HCT116 (cell line): Measurements from ENCODE around the gene AOPEP. TPM values are rescaled to one million over a fixed set of nuclear protein-coding genes. Genes with fewer than 3 reads are reported as not detected.

Source experiments
- ATAC-seq: fragments of 200-7000 bp; cut with Tn5 transposase; 2 replicates; pipeline ENCODE4 v1.9.1; 2020; ENCODE audit warnings: mild to moderate bottlenecking, moderate library complexity
- BruUV-seq: library from RNA; stranded (reverse); fragments of 400-500 nt; replicated peaks from 2 replicates; lab custom pipeline; 2021; lab: Mats Ljungman, UMichigan
- CTCF ChIA-PET: fragments of 300-600 bp; sonication (Branson Sonifier 250); formaldehyde crosslinking; loops from one replicate; lab custom pipeline; 2021; ENCODE audit warnings: antibody characterized with exemption; lab: Charles Lee
- POLR2A ChIA-PET: fragments of 300-600, 350-600 bp; sonication (Branson Sonifier 250); formaldehyde crosslinking; loops from one replicate; lab custom pipeline; 2021; ENCODE audit warnings: antibody characterized with exemption; lab: Charles Lee
- RAD21 ChIA-PET, 2 experiments: fragments of 300-600 bp; sonication (Branson Sonifier 250); formaldehyde crosslinking; loops; one replicate each; lab custom pipeline; 2023; ENCODE audit warnings: low total read pairs in 2 of 2; ENCODE audit not compliant: uncharacterized antibody in 2 of 2, unreplicated experiment in 2 of 2, low non-redundant PET in 1 of 2; lab: Charles Lee
- DNase-seq: peaks from one replicate; pipeline ENCODE4 v3.0.0-alpha.2; 2010; ENCODE audit warnings: low read depth, low spot score
- H2AFZ ChIP-seq: fragments of 200-600 bp; shearing (Covaris generic), sonication (generic); 2 replicates; pipeline ENCODE4 v1.6.1; 2017; ENCODE audit warnings: low read depth, mixed run types, mixed read lengths, antibody characterized with exemption, low read length; ENCODE audit not compliant: poor library complexity, severe bottlenecking
- H3K27ac ChIP-seq: 2 replicates; pipeline ENCODE4 v1.5.1; 2012; ENCODE audit warnings: low read depth, low read length
- H3K27me3 ChIP-seq: fragments of 200-600 bp; sonication (generic); 2 replicates; pipeline ENCODE4 v1.6.1; 2016; ENCODE audit warnings: mixed run types, low read length, mixed read lengths; ENCODE audit not compliant: insufficient read depth
- H3K36me3 ChIP-seq, 2 experiments: fragments of 200-500 bp in 1 of 2; fragments of 200-600 bp in 1 of 2; sonication (Bioruptor generic) in 1 of 2; sonication (generic) in 1 of 2; 2 replicates each; pipeline versions ENCODE4 v1.5.1 to v1.6.1; 2014 to 2016; ENCODE audit warnings: low read length in 2 of 2, inconsistent platforms in 1 of 2, mixed read lengths in 1 of 2, mixed run types in 1 of 2; ENCODE audit not compliant: insufficient read depth in 2 of 2, control insufficient read depth in 1 of 2
- H3K4me1 ChIP-seq, 2 experiments: fragments of 200-600 bp in 1 of 2; sonication (generic) in 1 of 2; 2 replicates each; pipeline versions ENCODE4 v1.5.1 to v1.6.1; 2012 to 2017; ENCODE audit warnings: low read length in 2 of 2, inconsistent platforms in 1 of 2, mild to moderate bottlenecking in 1 of 2, mixed read lengths in 1 of 2, mixed run types in 1 of 2, moderate library complexity in 1 of 2; ENCODE audit not compliant: insufficient read depth in 2 of 2, control insufficient read depth in 1 of 2
- H3K4me2 ChIP-seq: fragments of 200-600 bp; sonication (generic); 2 replicates; pipeline ENCODE4 v1.6.1; 2017; ENCODE audit warnings: mixed run types, low read length, mixed read lengths
- H3K4me3 ChIP-seq, 2 experiments: fragments of 200-600 bp in 1 of 2; sonication (generic) in 1 of 2; replicated peaks in 1 of 2; 2 replicates each; pipeline ENCODE4 v1.5.1; 2011 to 2016; ENCODE audit warnings: low read length in 2 of 2, control low read depth in 1 of 2, low read depth in 1 of 2, mild to moderate bottlenecking in 1 of 2, mixed read lengths in 1 of 2, mixed run types in 1 of 2
- H3K79me2 ChIP-seq: fragments of 200-600 bp; sonication (generic); 2 replicates; pipeline ENCODE4 v1.6.1; 2017; ENCODE audit warnings: mild to moderate bottlenecking, mixed run types, low read length, moderate library complexity, mixed read lengths; ENCODE audit not compliant: insufficient read depth
- H3K9ac ChIP-seq: fragments of 200-600 bp; sonication (generic); 2 replicates; pipeline ENCODE4 v1.6.1; 2016; ENCODE audit warnings: low read length, mixed read lengths
- H3K9me2 ChIP-seq: fragments of 200-600 bp; sonication (generic), shearing (Covaris generic); 2 replicates; pipeline ENCODE4 v1.6.1; 2017; ENCODE audit warnings: mixed run types, mild to moderate bottlenecking, moderate library complexity; ENCODE audit not compliant: insufficient read depth
- H3K9me3 ChIP-seq, 2 experiments: fragments of 200-500 bp in 1 of 2; fragments of 200-600 bp in 1 of 2; sonication (Bioruptor generic) in 1 of 2; sonication (generic) in 1 of 2; 2 replicates each; pipeline ENCODE4 v1.6.1; 2014 to 2017; ENCODE audit warnings: low read length in 2 of 2, mixed read lengths in 2 of 2, inconsistent platforms in 1 of 2, low read depth in 1 of 2, mild to moderate bottlenecking in 1 of 2, mixed run types in 1 of 2, moderate library complexity in 1 of 2; ENCODE audit not compliant: control insufficient read depth in 1 of 2, insufficient read depth in 1 of 2
- H4K20me1 ChIP-seq: fragments of 200-600 bp; sonication (generic), shearing (Covaris generic); 2 replicates; pipeline ENCODE4 v1.6.1; 2017; ENCODE audit warnings: mixed run types, mild to moderate bottlenecking, moderate library complexity; ENCODE audit not compliant: insufficient read depth
- CBX3 ChIP-seq: IDR thresholded peaks from 2 replicates; pipeline ENCODE4 v1.6.1; 2012; ENCODE audit warnings: low read depth
- CEBPB ChIP-seq: IDR thresholded peaks from 2 replicates; pipeline ENCODE4 v1.6.1; 2012; ENCODE audit warnings: low read depth
- CTCF ChIP-seq, 3 experiments: fragments of 200-600 bp in 1 of 3; sonication (generic) in 1 of 3; IDR thresholded peaks in 2 of 3; conservative IDR thresholded peaks in 1 of 3; 2 replicates each; pipeline ENCODE4 v1.5.1; 2012 to 2017; ENCODE audit warnings: low read depth in 2 of 3, low read length in 2 of 3, antibody characterized with exemption in 1 of 3, borderline replicate concordance in 1 of 3, control low read depth in 1 of 3, mild to moderate bottlenecking in 1 of 3, mixed read lengths in 1 of 3, mixed run types in 1 of 3, moderate library complexity in 1 of 3; ENCODE audit not compliant: insufficient read depth in 1 of 3
- EGR1 ChIP-seq: IDR thresholded peaks from 2 replicates; pipeline ENCODE4 v1.6.1; 2012; ENCODE audit warnings: low read depth
- ELF1 ChIP-seq: IDR thresholded peaks from 2 replicates; pipeline ENCODE4 v1.6.1; 2012; ENCODE audit warnings: low read depth, borderline replicate concordance
- EZH2 ChIP-seq: fragments of 200-600 bp; sonication (generic); IDR thresholded peaks from 2 replicates; pipeline ENCODE4 v1.6.1; 2017; ENCODE audit warnings: antibody characterized with exemption, mixed run types
- FOSL1 ChIP-seq: IDR thresholded peaks from 2 replicates; pipeline ENCODE4 v1.6.1; 2012; ENCODE audit warnings: low read depth
- MAX ChIP-seq: IDR thresholded peaks from 2 replicates; pipeline ENCODE4 v1.6.1; 2012
- POLR2A ChIP-seq: IDR thresholded peaks from 2 replicates; pipeline ENCODE4 v1.7.0; 2011; ENCODE audit warnings: borderline replicate concordance; ENCODE audit not compliant: insufficient read depth, insufficient read length; ENCODE audit errors: extremely low read depth
- POLR2AphosphoS5 ChIP-seq: IDR thresholded peaks from 2 replicates; pipeline ENCODE4 v1.6.1; 2011; ENCODE audit warnings: mild to moderate bottlenecking, low read depth, low read length, moderate library complexity
- SIN3A ChIP-seq: IDR thresholded peaks from 2 replicates; pipeline ENCODE4 v1.6.1; 2012; ENCODE audit warnings: low read depth
- SP1 ChIP-seq: IDR thresholded peaks from 2 replicates; pipeline ENCODE4 v1.6.1; 2012; ENCODE audit warnings: low read depth
- SRF ChIP-seq: IDR thresholded peaks from 2 replicates; pipeline ENCODE4 v1.6.1; 2012; ENCODE audit warnings: low read depth
- TCF7L2 ChIP-seq: IDR thresholded peaks from 2 replicates; pipeline ENCODE4 v1.7.0; 2011; ENCODE audit warnings: borderline replicate concordance, inconsistent platforms; ENCODE audit not compliant: insufficient read depth, insufficient read length; ENCODE audit errors: extremely low read depth
- YY1 ChIP-seq: IDR thresholded peaks from 2 replicates; pipeline ENCODE4 v1.6.1; 2011; ENCODE audit warnings: low read length, low read depth, moderate library complexity, mild to moderate bottlenecking; ENCODE audit not compliant: insufficient replicate concordance; ENCODE audit errors: extremely low read depth
- ZBTB33 ChIP-seq: IDR thresholded peaks from 2 replicates; pipeline ENCODE4 v1.6.1; 2011; ENCODE audit warnings: mild to moderate bottlenecking, low read length, moderate library complexity; ENCODE audit not compliant: insufficient replicate concordance; ENCODE audit errors: extremely low read depth
- ZFX ChIP-seq: fragments of 450-650 bp; IDR thresholded peaks from 2 replicates; pipeline ENCODE4 v1.6.1; 2017
- ZNF274 ChIP-seq: fragments of 200-500 bp; sonication (Bioruptor generic); IDR thresholded peaks from 2 replicates; pipeline ENCODE4 v1.6.1; 2014; ENCODE audit warnings: mild to moderate bottlenecking, low read depth, low read length, inconsistent platforms
- intact Hi-C: fragments of 100-400 bp; cut with micrococcal nuclease; formaldehyde crosslinking; loops from 2 replicates; pipeline ENCODE4 v1.10.0; 2022
- total RNA-seq: library from RNA; stranded (reverse); gene quantifications from one replicate; pipeline ENCODE4 v1.2.1, GENCODE V29; 2021; ENCODE audit not compliant: unreplicated experiment

Gene AOPEP
- total RNA-seq, 1 experiment from 2014 or later = 15.1 TPM

GRCh38 chr9:94717761-94718160 is 8.7 kb upstream of the AOPEP start:
- H3K79me2 ChIP-seq = no peaks in the 10 kb centered on the region
- ChIA-PET POLR2A (no interaction called here), CTCF (no interaction called here), RAD21 (no interaction called here)
- no peak overlapping the region for H3K27ac ChIP-seq
- no peaks in the 10 kb centered on the region for H4K20me1 ChIP-seq
- no peaks in the 10 kb centered on the region; a peak in 1 of 4 replicates for H3K9me3 ChIP-seq
- ATAC-seq (no peak), DNase-seq (no peak)
- no peak overlapping the region for H3K9ac ChIP-seq
- peaks cover 0 to 5% of the 10 kb centered on the region in 2 experiments; a peak in 2 of 4 replicates for H3K4me1 ChIP-seq
- no peak overlapping the region for H3K4me2 ChIP-seq
- BruUV-seq = no TSS peak
- no peaks in the 10 kb centered on the region for H3K36me3 ChIP-seq
- TF ChIP-seq CBX3 (no peak), CTCF (IDR thresholded peaks at IDR 0.05 in 2 of 3, conservative IDR thresholded peaks at IDR 0.05 in 1 of 3; ENCODE audit: borderline replicate concordance in 1 of 3, insufficient read depth in 1 of 3, low read depth in 2 of 3, low read length in 2 of 3) (no peak), MAX (no peak), SP1 (no peak), FOSL1 (no peak), ZBTB33 (no peak), EGR1 (no peak), SIN3A (no peak), ELF1 (no peak), ZFX (no peak), ZNF274 (no peak), YY1 (no peak), TCF7L2 (no peak), SRF (no peak), POLR2AphosphoS5 (no peak), POLR2A (no peak), CEBPB (no peak), EZH2 (no peak)
- H3K27me3 ChIP-seq = no peaks in the 10 kb centered on the region
- H3K9me2 ChIP-seq = no peaks in the 10 kb centered on the region
- intact Hi-C loops = no loop called here
- H2AFZ ChIP-seq = no peak overlapping the region
- H3K4me3 ChIP-seq = no peak overlapping the region
